H4 (cell line): Measurements from ENCODE around the gene LYZL6. TPM values are rescaled to one million over a fixed set of nuclear protein-coding genes. Genes with fewer than 3 reads are reported as not detected.
"Not testable (repeated sequence)": the region's sequence is repeated elsewhere in the genome, so short reads cannot be mapped to it uniquely, and the experiment has no call there.

Source experiments
- DNase-seq: peaks from one replicate; pipeline ENCODE4 v3.0.0-alpha.2; 2015; ENCODE audit warnings: low spot score
- total RNA-seq: library from RNA; depleted of rRNA; stranded (reverse); fragments of >200 nt; shearing (Covaris generic); gene quantifications from 2 replicates; pipeline ENCODE4 v1.2.3, GENCODE V29; 2014

The LYZL6 gene
- total RNA-seq, 1 experiment from 2014 or later: not detected

- no peak for DNase-seq
These were observed 36.4 kb downstream of the LYZL6 start for GRCh38 chr17:35906926-35907637.

- no peak for DNase-seq
These were observed 37.2 kb downstream of the LYZL6 start for GRCh38 chr17:35906191-35906925.

GRCh38 chr17:35903451-35903850, 40.1 kb downstream of the LYZL6 start:
- no peak for DNase-seq

- no peak for DNase-seq
These were observed 41.8 kb downstream of the LYZL6 start for GRCh38 chr17:35901631-35902175.

GRCh38 chr17:35900708-35901480, 42.6 kb downstream of the LYZL6 start:
- DNase-seq: no peak

GRCh38 chr17:35900280-35900679, 43.2 kb downstream of the LYZL6 start:
- no peak for DNase-seq

GRCh38 chr17:35898283-35899070, 45.0 kb downstream of the LYZL6 start:
- peak; percentile 64 for DNase-seq

- DNase-seq: not testable (repeated sequence)
These were observed 45.7 kb downstream of the LYZL6 start for GRCh38 chr17:35897772-35898171.

GRCh38 chr17:35895636-35896587, 47.6 kb downstream of the LYZL6 start:
- no peak for DNase-seq

- no peak for DNase-seq
These were observed 49.3 kb downstream of the LYZL6 start for GRCh38 chr17:35894206-35894605.

- DNase-seq: no peak
These were observed 49.8 kb downstream of the LYZL6 start for GRCh38 chr17:35893751-35894150.

- DNase-seq: no peak
These were observed 51.1 kb downstream of the LYZL6 start for GRCh38 chr17:35892091-35893035.

GRCh38 chr17:35891269-35891668, 52.2 kb downstream of the LYZL6 start:
- DNase-seq: no peak

GRCh38 chr17:35890774-35891155, 52.7 kb downstream of the LYZL6 start:
- no peak for DNase-seq

GRCh38 chr17:35889818-35890773, 53.4 kb downstream of the LYZL6 start:
- peak; percentile 62 for DNase-seq

GRCh38 chr17:35889241-35889640, 54.3 kb downstream of the LYZL6 start:
- no peak for DNase-seq
